Astrocyte of the spinal cord (primary cell): Measurements from ENCODE around the gene RPS26.
A peak's percentile ranks its signal among the peaks of the same experiment; 100 is the strongest.
"Not testable (repeated sequence)": the region's sequence is repeated elsewhere in the genome, so short reads cannot be mapped to it uniquely, and the experiment has no call there.

Source experiments
- DNase-seq: peaks from one replicate; pipeline ENCODE4 v3.0.0; 2011; ENCODE audit warnings: low read depth, low spot score
- H3K4me3 ChIP-seq: 2 replicates; pipeline ENCODE4 v1.5.1; 2011; ENCODE audit warnings: low read depth, mild to moderate bottlenecking, low read length, moderate library complexity
- in situ Hi-C: cut with HindIII; loops from 2 replicates; pipeline ENCODE4 v1.10.0; 2017; ENCODE audit warnings: low sequenced_read_pairs
- TF ChIP-seq, protein P1 (sequence below): IDR thresholded peaks from 2 replicates; pipeline ENCODE4 v1.5.1; 2012; ENCODE audit warnings: low read depth, mild to moderate bottlenecking, low read length, inconsistent platforms

RPS26 gene

DNA sequence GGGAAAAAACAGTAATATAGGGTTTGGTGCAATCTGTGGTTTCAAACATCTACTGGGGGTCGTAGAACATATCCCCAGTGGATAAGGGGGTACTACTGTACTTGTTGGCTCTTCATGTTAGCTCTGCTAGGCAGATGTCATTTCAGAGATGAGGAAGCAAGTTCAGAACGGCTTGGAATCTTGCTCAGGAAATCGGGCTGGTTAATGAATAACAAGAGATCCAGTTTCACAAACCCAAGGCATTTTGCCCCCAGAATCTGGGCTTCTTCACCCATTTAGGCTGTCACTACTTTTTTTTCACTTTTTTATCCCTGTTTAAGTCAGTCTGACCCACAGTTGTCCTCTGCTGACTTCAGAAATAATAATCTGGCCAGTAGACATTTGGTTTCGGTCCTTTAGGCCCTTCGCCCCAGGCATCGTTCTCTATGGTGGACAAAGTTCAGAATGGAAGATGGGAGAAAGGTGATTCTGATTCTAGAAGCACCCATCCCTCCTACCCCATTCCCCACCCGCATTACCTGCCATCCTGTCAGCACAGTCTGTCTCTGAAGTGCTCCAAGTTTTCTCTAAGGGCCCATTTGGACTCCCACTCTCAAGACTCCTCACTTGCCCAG, 40.1 kb upstream of the RPS26 start:
- in situ Hi-C loops: no loop called here
- H3K4me3 ChIP-seq: no peak overlapping the region
- DNase-seq: no peak
- TF ChIP-seq, protein P1, sequence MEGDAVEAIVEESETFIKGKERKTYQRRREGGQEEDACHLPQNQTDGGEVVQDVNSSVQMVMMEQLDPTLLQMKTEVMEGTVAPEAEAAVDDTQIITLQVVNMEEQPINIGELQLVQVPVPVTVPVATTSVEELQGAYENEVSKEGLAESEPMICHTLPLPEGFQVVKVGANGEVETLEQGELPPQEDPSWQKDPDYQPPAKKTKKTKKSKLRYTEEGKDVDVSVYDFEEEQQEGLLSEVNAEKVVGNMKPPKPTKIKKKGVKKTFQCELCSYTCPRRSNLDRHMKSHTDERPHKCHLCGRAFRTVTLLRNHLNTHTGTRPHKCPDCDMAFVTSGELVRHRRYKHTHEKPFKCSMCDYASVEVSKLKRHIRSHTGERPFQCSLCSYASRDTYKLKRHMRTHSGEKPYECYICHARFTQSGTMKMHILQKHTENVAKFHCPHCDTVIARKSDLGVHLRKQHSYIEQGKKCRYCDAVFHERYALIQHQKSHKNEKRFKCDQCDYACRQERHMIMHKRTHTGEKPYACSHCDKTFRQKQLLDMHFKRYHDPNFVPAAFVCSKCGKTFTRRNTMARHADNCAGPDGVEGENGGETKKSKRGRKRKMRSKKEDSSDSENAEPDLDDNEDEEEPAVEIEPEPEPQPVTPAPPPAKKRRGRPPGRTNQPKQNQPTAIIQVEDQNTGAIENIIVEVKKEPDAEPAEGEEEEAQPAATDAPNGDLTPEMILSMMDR: no peak

DNA sequence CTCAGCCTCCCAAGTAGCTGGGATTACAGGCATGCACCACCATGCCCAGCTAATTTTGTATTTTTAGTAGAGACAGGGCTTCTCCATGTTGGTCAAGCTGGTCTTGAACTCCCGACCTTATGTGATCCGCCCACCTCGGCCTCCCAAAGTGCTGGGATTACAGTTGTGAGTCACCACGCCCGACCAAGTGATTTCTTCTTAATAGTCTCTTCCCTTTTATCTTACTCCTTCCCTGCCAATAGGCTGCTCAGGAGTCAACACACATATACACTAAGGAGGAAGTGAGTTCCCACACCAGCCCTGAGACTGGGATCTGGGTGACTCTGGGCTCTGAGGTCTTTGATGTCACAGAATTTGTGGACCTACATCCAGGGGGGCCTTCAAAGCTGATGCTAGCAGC, 38.3 kb upstream of the RPS26 start:
- DNase-seq, in situ Hi-C loops, H3K4me3 ChIP-seq: not testable (repeated sequence)

DNA sequence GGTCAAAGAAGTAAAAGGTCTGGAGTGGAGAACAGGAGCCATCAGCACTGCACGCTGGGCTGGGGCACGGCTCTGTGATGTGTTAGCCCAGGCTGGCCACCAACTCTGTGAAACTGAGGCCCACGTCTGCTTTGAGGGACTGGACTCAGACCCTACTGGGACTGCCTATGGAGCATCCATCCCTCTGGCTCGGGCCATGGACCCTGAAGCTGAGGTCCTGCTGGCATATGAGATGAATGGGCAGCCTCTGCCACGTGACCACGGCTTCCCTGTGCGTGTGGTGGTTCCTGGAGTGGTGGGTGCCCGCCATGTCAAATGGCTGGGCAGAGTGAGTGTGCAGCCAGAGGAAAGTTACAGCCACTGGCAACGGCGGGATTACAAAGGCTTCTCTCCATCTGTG, 37.5 kb upstream of the RPS26 start:
- TF ChIP-seq, protein P1: no peak
- in situ Hi-C loops: no loop called here
- H3K4me3 ChIP-seq: no peak overlapping the region
- DNase-seq: no peak

DNA sequence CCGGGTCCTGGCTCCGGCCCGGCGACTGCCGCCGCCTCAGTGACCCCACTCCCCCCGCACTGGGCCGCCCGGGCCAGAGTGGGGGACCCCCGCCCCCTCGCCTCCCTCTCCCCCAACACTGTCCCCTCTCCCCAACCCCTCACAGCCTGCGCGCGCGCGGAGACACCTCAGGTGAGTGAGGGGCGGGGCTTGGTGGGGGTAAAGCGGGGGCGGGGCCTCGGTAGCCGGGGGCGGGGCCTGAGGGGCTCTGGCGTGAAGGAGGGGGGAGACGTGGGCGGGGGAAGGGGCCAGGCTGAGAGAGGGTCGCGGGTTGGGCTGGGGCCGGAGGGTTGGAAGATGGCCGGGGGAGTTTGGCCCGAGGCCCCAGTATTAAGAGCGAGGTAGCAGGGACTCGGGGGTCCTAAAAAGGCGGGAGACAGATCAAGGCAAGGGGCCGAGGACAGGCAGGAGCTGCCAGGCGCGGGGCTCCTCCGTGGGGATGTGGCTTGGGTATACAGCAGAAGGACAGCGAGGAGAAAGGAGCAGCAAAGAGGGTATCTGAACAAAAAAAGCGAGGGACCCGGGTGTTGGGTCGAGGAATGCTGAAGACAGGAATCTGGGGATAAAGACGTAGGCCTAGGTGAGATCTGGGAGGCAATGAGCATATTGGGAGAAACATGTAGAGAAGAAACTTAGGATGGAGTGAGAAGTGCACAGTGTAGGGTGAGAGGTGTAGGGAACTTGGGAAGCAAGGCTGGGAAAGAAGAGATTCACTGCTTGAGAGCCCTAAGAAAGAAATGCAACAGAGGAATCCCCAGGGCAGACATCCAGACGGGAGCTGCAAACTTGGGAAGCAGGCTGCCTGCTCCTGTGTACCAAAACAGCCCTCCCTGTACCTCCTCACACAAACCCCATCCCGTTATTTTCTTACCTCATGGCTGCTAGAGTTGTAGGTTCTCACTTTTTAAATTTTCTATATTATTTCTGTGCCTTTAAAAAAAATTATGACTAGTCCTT, 33.9 kb upstream of the RPS26 start:
- no peak for DNase-seq
- TF ChIP-seq, protein P1: no peak
- in situ Hi-C loops: no loop called here

DNA sequence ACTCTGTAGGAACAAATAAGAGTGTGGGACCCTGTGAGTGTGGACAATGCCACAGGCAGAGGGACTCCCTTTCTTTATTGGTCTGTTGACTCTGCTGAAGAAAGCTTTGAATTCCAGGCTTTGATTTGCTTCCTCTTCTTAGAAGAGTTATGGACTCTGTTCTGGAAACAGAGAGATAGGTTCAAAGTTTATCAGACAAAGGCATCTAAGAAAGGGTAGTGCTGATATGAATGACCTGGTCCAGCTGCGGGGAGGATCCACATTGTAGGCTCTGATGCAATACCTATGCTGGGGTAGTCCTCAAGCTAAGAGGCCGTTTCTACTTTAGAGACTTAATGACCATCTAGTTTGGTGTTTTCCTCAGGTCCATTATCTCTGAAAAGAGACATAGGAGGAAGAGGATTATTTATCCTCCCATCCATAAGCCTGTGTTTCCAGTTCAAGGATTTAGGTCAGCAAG, 31.6 kb upstream of the RPS26 start:
- in situ Hi-C loops: no loop called here
- TF ChIP-seq, protein P1: no peak
- no peak overlapping the region for H3K4me3 ChIP-seq
- no peak for DNase-seq

More for the DNA sequence above, 33.9 kb upstream of the RPS26 start:
- H3K4me3 ChIP-seq: peak overlapping the region; percentile 67

DNA sequence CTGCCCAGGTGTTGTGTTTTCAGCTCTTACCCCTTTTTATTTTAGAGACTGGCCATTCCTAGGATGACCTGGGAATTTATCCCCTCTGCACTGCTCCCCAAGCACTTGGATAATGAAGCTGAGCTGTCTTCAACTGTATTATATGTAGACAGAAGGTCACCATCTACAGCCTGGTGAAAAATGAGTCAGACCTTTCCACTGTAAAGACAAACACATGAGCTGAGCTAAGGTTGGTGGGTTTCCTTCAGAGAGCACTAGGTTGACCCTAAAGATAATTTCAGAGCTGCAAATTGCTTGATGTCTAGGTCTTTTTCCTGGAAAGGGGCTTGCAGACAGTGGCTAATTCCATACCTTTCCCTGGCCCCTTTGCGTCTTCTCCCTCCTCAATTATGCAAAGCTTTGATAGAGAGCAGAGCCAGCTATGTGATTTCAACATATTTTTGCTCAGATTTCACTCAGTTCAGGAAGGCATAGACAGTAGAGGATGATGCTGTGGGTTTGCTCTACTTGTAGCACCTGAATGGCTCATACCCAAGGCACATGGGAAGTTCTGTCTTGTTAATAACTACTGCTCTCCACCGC, 30.1 kb upstream of the RPS26 start:
- no peak for DNase-seq
- TF ChIP-seq, protein P1: no peak
- H3K4me3 ChIP-seq: no peak overlapping the region
- in situ Hi-C loops: no loop called here

DNA sequence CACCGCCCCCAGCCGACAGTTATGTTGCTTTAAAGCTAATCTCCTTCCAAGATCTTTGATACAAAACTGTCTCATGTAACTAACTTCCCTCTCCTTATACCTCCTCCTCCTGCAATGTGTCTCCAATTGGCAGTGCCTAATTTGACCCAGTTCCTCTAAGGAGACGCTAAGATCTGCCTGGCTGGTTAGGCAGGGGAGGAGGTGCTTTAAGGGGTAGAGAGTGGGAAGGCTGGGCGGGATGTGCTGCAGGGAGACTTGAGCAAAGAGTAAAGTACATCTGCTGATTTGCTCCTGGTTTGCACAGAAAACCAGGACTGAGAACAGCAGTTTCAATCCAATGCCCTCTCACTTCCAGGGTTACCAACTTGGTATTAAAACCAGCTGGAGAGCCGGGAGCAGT, 28.2 kb upstream of the RPS26 start:
- DNase-seq: no peak
- in situ Hi-C loops: no loop called here
- TF ChIP-seq, protein P1: no peak
- no peak overlapping the region for H3K4me3 ChIP-seq
